T47D (cell line): ENCODE results near the gene GNL3L.
A peak's percentile ranks its signal among the peaks of the same experiment; 100 is the strongest.
"Not testable (repeated sequence)": the region's sequence is repeated elsewhere in the genome, so short reads cannot be mapped to it uniquely, and the experiment has no call there.

Source experiments
- DNase-seq, 2 experiments: peaks; one replicate each; pipeline versions ENCODE4 v3.0.0 to v3.0.0-alpha.2; 2011 to 2012; ENCODE audit warnings: low read depth in 1 of 2, low spot score in 1 of 2
- JUND ChIP-seq: IDR thresholded peaks from 2 replicates; pipeline ENCODE4 v1.6.1; 2012; ENCODE audit warnings: low read depth
- in situ Hi-C: cut with HindIII; loops from 2 replicates; pipeline ENCODE4 v1.10.0; 2016; ENCODE audit warnings: low sequenced_read_pairs, low pct_unique_long_range_greater_than_20kb

Gene GNL3L

GRCh38 chrX:54509400-54509799 lies 20.6 kb upstream of the GNL3L start:
- DNase-seq = no peak
- no peak for TF ChIP-seq JUND
- in situ Hi-C loops = no loop called here

GRCh38 chrX:54529151-54529550 lies 868 bp upstream of the GNL3L start:
- no peak for DNase-seq
- no peak for TF ChIP-seq JUND
- in situ Hi-C loops = no loop called here

DNA sequence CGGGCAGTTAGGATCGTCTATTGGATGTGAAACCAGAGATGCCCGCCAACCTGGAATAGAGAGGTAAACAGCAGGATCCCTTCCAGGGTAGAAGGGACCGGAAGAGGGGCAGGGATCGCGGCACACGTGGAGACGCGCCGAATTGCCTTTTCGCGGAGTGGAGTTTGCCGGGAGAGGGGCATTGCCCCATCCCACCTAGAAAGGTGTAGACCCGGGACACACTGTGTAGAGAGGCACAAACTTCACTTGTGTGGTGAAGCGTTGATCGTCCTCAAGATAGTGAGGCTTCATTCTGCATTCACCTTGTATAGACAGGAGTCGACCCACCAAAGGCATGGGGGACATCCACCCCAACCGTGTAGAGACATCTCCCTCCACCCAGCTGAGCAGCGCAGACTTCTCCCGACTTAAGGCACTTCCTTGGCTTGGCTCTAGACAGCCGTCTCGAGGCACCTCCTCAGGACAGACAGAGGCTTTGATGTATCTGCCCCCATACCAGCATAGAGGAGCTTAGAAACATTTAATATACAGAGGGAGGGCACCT lies 410 bp downstream of the GNL3L start:
- TF ChIP-seq JUND = no peak
- no peak for DNase-seq
- in situ Hi-C loops = no loop called here

GRCh38 chrX:54534271-54534670 lies 4.3 kb downstream of the GNL3L start:
- in situ Hi-C loops = no loop called here
- no peak for DNase-seq
- TF ChIP-seq JUND = no peak

DNA sequence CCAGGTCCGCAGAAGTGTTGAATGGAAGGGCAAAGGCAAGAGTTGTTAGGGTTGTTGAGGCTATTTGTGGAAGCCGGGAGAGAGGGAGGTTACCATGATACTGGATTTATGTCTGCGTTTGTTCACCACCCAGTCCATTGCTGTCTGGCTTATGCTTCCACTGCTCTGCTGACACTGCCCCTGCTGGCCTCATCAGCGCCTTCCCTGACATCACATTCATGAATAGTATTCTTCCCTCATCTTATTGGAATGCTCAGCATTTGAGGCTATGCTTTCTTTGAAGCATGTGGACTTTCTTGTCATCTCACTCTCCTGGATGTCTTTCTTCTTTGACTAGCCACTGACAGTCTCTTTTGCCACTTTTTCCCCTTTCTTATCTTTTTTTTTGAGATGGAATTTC lies 10.3 kb downstream of the GNL3L start:
- peak in 1 of 2 experiments; percentile 13 for DNase-seq
- TF ChIP-seq JUND = no peak
- in situ Hi-C loops = no loop called here

DNA sequence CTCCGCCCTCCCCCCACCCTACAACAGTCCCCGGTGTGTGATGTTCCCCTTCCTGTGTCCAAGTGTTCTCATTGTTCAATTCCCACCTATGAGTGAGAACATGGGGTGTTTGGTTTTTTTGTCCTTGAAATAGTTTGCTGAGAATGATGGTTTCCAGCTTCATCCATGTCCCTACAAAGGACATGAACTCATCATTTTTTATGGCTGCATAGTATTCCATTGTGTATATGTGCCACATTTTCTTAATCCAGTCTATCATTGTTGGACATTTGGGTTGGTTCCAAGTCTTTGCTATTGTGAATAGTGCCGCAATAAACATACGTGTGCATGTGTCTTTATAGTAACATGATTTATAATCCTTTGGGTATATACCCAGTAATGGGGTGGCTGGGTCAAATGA lies 12.2 kb downstream of the GNL3L start:
- DNase-seq, in situ Hi-C loops: not testable (repeated sequence)

- TF ChIP-seq JUND = no peak
- in situ Hi-C loops = no loop called here
Measured at GRCh38 chrX:54550821-54551220, 20.8 kb downstream of the GNL3L start.

DNA sequence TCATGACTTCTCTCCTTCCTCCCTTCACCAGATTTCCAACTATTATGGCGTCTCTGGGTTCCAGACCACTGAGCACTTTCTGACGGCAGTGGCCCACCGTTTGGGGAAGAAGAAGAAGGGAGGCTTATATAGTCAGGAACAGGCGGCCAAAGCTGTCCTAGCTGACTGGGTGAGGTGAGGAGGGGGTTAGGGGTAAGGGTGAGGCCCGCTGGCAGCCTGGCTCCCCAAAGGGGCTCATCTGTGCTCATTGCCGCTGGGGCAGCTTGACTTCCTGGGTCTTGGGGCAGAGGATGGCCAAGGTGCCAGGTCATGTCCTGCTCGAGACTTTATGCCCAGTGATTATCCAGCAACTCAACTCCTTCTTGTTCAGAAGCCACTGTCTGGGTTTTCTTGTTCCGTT lies 21.8 kb downstream of the GNL3L start:
- in situ Hi-C loops = no loop called here
- DNase-seq = no peak
- no peak for TF ChIP-seq JUND

More at GRCh38 chrX:54550821-54551220, 20.8 kb downstream of the GNL3L start:
- no peak for DNase-seq

GRCh38 chrX:54555006-54555405 lies 25.0 kb downstream of the GNL3L start:
- DNase-seq, in situ Hi-C loops: not testable (repeated sequence)

DNA sequence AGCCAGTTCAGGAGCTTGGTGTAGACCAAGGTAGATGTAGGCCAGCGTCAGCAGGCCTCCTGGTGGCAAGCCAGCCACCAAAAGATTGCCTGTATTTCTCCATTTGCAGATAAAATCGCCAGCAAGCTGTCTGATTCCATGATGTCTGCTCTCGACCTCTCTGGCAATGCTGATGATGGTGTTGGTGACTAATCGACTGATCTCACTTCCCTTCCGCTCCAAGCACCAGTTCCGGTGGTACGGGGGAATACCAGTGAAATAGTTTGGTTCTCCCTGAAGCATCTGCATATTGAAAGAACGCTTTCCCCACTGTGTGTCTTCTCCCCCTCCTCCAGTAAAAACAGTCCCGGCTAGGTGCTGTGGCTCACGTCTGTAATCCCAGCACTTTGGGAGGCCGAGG lies 30.4 kb downstream of the GNL3L start:
- no peak for DNase-seq
- in situ Hi-C loops = no loop called here
- TF ChIP-seq JUND = no peak

DNA sequence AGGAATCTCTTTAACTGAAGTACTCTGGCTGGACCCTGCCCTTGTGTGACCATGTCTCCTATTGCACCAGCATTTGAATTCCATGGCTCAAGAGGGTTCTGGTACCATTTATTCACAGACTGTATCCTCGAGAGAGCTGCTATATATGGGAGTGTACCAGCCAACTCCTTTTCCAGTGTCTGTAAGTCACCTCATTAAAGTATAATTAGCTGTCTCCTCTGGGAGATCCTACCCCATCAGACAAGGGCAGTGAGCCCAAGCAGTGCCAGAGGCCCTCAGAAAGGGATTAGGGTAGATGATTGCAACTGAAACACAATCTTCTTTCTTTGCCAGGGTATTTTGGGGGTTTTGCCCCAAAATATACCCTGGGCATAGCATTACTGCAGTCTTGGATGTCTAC lies 31.6 kb downstream of the GNL3L start:
- no peak for TF ChIP-seq JUND
- in situ Hi-C loops = no loop called here
- DNase-seq = no peak

GRCh38 chrX:54564936-54565335 lies 34.9 kb downstream of the GNL3L start:
- no peak for DNase-seq
- in situ Hi-C loops = no loop called here
- TF ChIP-seq JUND = no peak

- in situ Hi-C loops = no loop called here
- no peak for TF ChIP-seq JUND
Measured at GRCh38 chrX:54570332-54570731, 40.3 kb downstream of the GNL3L start.

GRCh38 chrX:54572641-54573040 lies 42.6 kb downstream of the GNL3L start:
- DNase-seq, in situ Hi-C loops: not testable (repeated sequence)

More at GRCh38 chrX:54570332-54570731, 40.3 kb downstream of the GNL3L start:
- DNase-seq = no peak
